ENCODE data around the gene MID1. TPM values are rescaled to one million over a fixed set of nuclear protein-coding genes. Genes with fewer than 3 reads are reported as not detected.

The MID1 gene
- total RNA-seq, 2 donors from 2014 or later: 0.15 TPM; not detected in 1

- Mint-ChIP-seq H3K27me3 (no peaks in the 10 kb centered on the region), H3K36me3 (ENCODE audit: low read depth) (no peaks in the 10 kb centered on the region), H3K4me3 (no peak overlapping the region), H3K27ac (no peak overlapping the region), H3K4me1 (no peaks in the 10 kb centered on the region)
- ATAC-seq (no peak), DNase-seq (no peak)
- no peaks in the 10 kb centered on the region for H3K9me3 ChIP-seq (ENCODE audit: control insufficient read depth, low read length, poor library complexity, severe bottlenecking)
Measured at GRCh38 chrX:10633722-10634121, 13.3 kb upstream of the MID1 start.

- H3K9me3 ChIP-seq (ENCODE audit: control insufficient read depth, low read length, poor library complexity, severe bottlenecking): no peaks in the 10 kb centered on the region
Measured at GRCh38 chrX:10631416-10632145, 11.2 kb upstream of the MID1 start.

GRCh38 chrX:10630320-10630719 lies 9.9 kb upstream of the MID1 start:
- ATAC-seq: no peak
- Mint-ChIP-seq H3K36me3 (ENCODE audit: low read depth) (no peaks in the 10 kb centered on the region), H3K27me3 (no peaks in the 10 kb centered on the region), H3K27ac (no peak overlapping the region), H3K4me1 (no peaks in the 10 kb centered on the region), H3K4me3 (no peak overlapping the region)
- no peak for DNase-seq
- no peaks in the 10 kb centered on the region for H3K9me3 ChIP-seq (ENCODE audit: control insufficient read depth, low read length, poor library complexity, severe bottlenecking)

More at GRCh38 chrX:10631416-10632145, 11.2 kb upstream of the MID1 start:
- no peaks in the 10 kb centered on the region for H3K4me1 Mint-ChIP-seq
- no peaks in the 10 kb centered on the region for H3K36me3 Mint-ChIP-seq (ENCODE audit: low read depth)
- ATAC-seq (no peak), DNase-seq (no peak)
- H3K27me3 Mint-ChIP-seq: no peaks in the 10 kb centered on the region
- H3K27ac Mint-ChIP-seq: no peak overlapping the region
- H3K4me3 Mint-ChIP-seq: no peak overlapping the region

GRCh38 chrX:10629905-10630304 lies 9.5 kb upstream of the MID1 start:
- Mint-ChIP-seq H3K36me3 (ENCODE audit: low read depth) (no peaks in the 10 kb centered on the region), H3K4me3 (no peak overlapping the region), H3K27me3 (no peaks in the 10 kb centered on the region), H3K27ac (no peak overlapping the region), H3K4me1 (no peaks in the 10 kb centered on the region)
- no peaks in the 10 kb centered on the region for H3K9me3 ChIP-seq (ENCODE audit: control insufficient read depth, low read length, poor library complexity, severe bottlenecking)
- ATAC-seq: no peak
- DNase-seq: no peak

- ATAC-seq (no peak), DNase-seq (no peak)
- H3K4me1 Mint-ChIP-seq: no peaks in the 10 kb centered on the region
- H3K36me3 Mint-ChIP-seq (ENCODE audit: low read depth): no peaks in the 10 kb centered on the region
- H3K4me3 Mint-ChIP-seq: no peak overlapping the region
- no peaks in the 10 kb centered on the region for H3K27me3 Mint-ChIP-seq
- H3K27ac Mint-ChIP-seq: no peak overlapping the region
- no peaks in the 10 kb centered on the region for H3K9me3 ChIP-seq (ENCODE audit: control insufficient read depth, low read length, poor library complexity, severe bottlenecking)
Measured at GRCh38 chrX:10628906-10629305, 8.5 kb upstream of the MID1 start.

- no peak for DNase-seq
- H3K9me3 ChIP-seq (ENCODE audit: control insufficient read depth, low read length, poor library complexity, severe bottlenecking): no peaks in the 10 kb centered on the region
- Mint-ChIP-seq H3K27me3 (peaks cover 20% of the 10 kb centered on the region), H3K27ac (no peak overlapping the region), H3K4me1 (peaks cover 3% of the 10 kb centered on the region), H3K36me3 (ENCODE audit: low read depth) (no peaks in the 10 kb centered on the region), H3K4me3 (no peak overlapping the region)
- ATAC-seq: no peak
Measured at GRCh38 chrX:10622197-10622596, 1.8 kb upstream of the MID1 start.

- peaks cover 32% of the 10 kb centered on the region for H3K27me3 Mint-ChIP-seq
Measured at GRCh38 chrX:10619425-10620046, 849 bp downstream of the MID1 start.

GRCh38 chrX:10618961-10619360 lies 1.4 kb downstream of the MID1 start:
- ATAC-seq (no peak), DNase-seq (no peak)
- H3K9me3 ChIP-seq (ENCODE audit: control insufficient read depth, low read length, poor library complexity, severe bottlenecking): no peaks in the 10 kb centered on the region
- no peaks in the 10 kb centered on the region for H3K36me3 Mint-ChIP-seq (ENCODE audit: low read depth)
- no peak overlapping the region for H3K27ac Mint-ChIP-seq
- H3K4me3 Mint-ChIP-seq: peak overlapping the region; percentile 15
- peaks cover 32% of the 10 kb centered on the region for H3K27me3 Mint-ChIP-seq
- peaks cover 3% of the 10 kb centered on the region for H3K4me1 Mint-ChIP-seq

More at GRCh38 chrX:10619425-10620046, 849 bp downstream of the MID1 start:
- Mint-ChIP-seq H3K4me1 (peaks cover 3% of the 10 kb centered on the region), H3K36me3 (ENCODE audit: low read depth) (no peaks in the 10 kb centered on the region), H3K27ac (no peak overlapping the region), H3K4me3 (peak overlapping the region; percentile 68)
- no peak for ATAC-seq
- DNase-seq: no peak
- no peaks in the 10 kb centered on the region for H3K9me3 ChIP-seq (ENCODE audit: control insufficient read depth, low read length, poor library complexity, severe bottlenecking)

- Mint-ChIP-seq H3K4me1 (peaks cover 3% of the 10 kb centered on the region), H3K36me3 (ENCODE audit: low read depth) (no peaks in the 10 kb centered on the region), H3K27ac (no peak overlapping the region), H3K4me3 (no peak overlapping the region), H3K27me3 (peaks cover 32% of the 10 kb centered on the region)
- H3K9me3 ChIP-seq (ENCODE audit: control insufficient read depth, low read length, poor library complexity, severe bottlenecking): no peaks in the 10 kb centered on the region
- DNase-seq: no peak
- no peak for ATAC-seq
Measured at GRCh38 chrX:10617999-10618351, 2.4 kb downstream of the MID1 start.

GRCh38 chrX:10617186-10617998 lies 3.0 kb downstream of the MID1 start:
- H3K27me3 Mint-ChIP-seq: peaks cover 29% of the 10 kb centered on the region
- H3K36me3 Mint-ChIP-seq (ENCODE audit: low read depth): no peaks in the 10 kb centered on the region
- no peak overlapping the region for H3K4me3 Mint-ChIP-seq
- H3K27ac Mint-ChIP-seq: no peak overlapping the region
- H3K4me1 Mint-ChIP-seq: peaks cover 3% of the 10 kb centered on the region
- no peaks in the 10 kb centered on the region for H3K9me3 ChIP-seq (ENCODE audit: control insufficient read depth, low read length, poor library complexity, severe bottlenecking)
- DNase-seq (no peak), ATAC-seq (no peak)

GRCh38 chrX:10615931-10616774 lies 4.2 kb downstream of the MID1 start:
- Mint-ChIP-seq H3K36me3 (ENCODE audit: low read depth) (no peaks in the 10 kb centered on the region), H3K4me3 (no peak overlapping the region), H3K27me3 (peaks cover 26% of the 10 kb centered on the region), H3K4me1 (peaks cover 3% of the 10 kb centered on the region), H3K27ac (no peak overlapping the region)
- ATAC-seq (no peak), DNase-seq (no peak)
- no peaks in the 10 kb centered on the region for H3K9me3 ChIP-seq (ENCODE audit: control insufficient read depth, low read length, poor library complexity, severe bottlenecking)

- ATAC-seq: no peak
- Mint-ChIP-seq H3K27me3 (peaks cover 12% of the 10 kb centered on the region), H3K4me3 (no peak overlapping the region), H3K4me1 (no peaks in the 10 kb centered on the region), H3K36me3 (ENCODE audit: low read depth) (no peaks in the 10 kb centered on the region), H3K27ac (no peak overlapping the region)
- no peak for DNase-seq
- H3K9me3 ChIP-seq (ENCODE audit: control insufficient read depth, low read length, poor library complexity, severe bottlenecking): no peaks in the 10 kb centered on the region
Measured at GRCh38 chrX:10612215-10612614, 8.2 kb downstream of the MID1 start.
